Measurements from ENCODE around the gene DNALI1.
"Not testable (repeated sequence)": the region's sequence is repeated elsewhere in the genome, so short reads cannot be mapped to it uniquely, and the experiment has no call there.

DNALI1 gene

GRCh38 chr1:37556712-37557196 is at the start of gene DNALI1:
Gene DNALI1 (plus strand): TSS chr1:37556940. CDS start chr1:37556995, 55 bp downstream.
- DNase-seq (ENCODE audit: low read depth, low spot score): peak; percentile 71

- no peak for DNase-seq (ENCODE audit: low read depth, low spot score)
Measured at GRCh38 chr1:37509181-37509580, 47.6 kb upstream of the DNALI1 start.

- DNase-seq (ENCODE audit: low read depth, low spot score): no peak
Measured at GRCh38 chr1:37513795-37514349, 42.9 kb upstream of the DNALI1 start.

DNA sequence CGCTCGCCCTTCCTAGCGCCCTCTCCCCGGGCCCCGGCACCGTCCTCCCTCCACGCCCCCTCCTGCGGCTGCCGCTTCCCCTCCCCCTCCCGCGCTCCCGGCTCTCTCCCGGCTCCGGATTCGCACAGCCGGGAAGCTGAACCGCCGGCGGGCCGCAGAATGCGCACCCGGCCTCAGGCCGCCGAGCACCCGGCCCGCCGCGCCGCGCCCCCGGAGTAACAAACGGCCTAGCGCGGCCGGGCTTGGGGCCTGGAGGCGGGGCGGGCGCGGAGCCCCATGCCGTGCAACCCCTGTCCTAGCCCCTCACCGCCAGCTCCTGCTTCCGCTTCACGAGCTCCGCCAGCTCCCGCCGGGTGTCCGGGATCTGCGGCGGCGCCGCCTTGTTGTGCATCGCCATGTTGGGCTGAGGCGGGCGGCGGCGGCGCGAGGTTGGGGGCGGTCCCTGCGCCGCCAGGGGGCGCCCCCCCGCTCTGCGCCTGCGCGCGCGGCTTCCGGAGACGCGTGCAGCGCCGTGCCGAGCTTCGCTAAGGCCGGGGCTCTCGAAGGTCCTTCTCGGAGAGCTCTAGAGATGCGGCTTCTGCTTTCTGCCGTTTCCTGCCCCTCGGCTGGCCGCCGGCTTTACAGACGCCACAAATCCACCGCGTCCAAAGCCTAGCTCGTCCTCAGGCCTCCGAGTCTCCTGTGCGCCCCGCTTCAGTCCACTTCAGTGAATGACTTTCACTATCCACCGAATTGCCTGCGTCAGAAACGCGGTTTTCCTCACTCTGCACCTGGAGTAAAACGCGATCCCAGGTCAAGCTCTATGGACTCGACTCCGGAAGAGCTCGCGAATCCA is 42.2 kb upstream of the DNALI1 start, which contains the start of gene MEAF6:
TSS of gene MEAF6 (minus strand) at position 417 of the 835 bp plus-strand sequence. CDS start at position 397, 20 bp downstream.
- peak; percentile 47 for DNase-seq (ENCODE audit: low read depth, low spot score)

DNA sequence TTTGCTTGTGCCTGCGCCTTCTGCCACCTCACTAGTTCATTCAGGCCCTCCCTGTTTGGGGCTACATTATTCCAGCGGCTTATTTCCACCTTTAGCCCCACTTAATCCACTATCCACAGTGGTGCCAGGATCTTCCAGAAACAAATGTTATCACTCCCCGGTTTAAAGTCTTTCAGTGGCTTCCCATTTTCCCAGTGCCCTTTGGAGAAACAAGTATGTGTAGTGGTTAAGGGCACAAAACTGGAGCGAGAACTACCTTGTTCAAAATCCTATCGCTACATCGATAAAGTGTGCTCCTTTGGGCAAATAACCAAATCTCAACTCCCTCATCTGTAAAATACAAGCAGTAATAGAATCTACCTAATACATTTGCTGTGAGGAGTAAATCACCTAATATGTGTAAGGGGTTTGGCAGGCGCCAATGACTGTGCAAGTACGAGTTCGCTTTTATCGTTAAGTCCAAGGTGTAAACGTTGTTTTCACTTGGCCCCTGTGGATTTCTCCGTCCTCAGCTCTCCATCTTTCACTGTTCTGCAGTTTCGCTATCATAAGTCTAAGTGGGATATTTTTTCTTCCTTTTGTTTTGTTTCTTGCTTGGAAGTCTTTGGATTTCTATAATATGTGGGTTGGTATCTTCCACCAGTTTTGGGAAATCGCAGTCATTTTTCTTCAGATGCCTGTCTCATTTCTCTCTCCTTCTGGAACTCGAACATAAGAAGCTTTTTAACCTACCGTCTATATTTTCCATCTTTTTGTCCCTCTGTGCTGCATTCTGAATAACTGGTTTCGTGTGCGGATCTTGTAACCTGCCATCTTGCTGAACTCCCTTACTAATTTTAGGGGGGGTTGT is 41.3 kb upstream of the DNALI1 start:
- no peak for DNase-seq (ENCODE audit: low read depth, low spot score)

- DNase-seq (ENCODE audit: low read depth, low spot score): no peak
Measured at GRCh38 chr1:37517569-37517968, 39.2 kb upstream of the DNALI1 start.

DNA sequence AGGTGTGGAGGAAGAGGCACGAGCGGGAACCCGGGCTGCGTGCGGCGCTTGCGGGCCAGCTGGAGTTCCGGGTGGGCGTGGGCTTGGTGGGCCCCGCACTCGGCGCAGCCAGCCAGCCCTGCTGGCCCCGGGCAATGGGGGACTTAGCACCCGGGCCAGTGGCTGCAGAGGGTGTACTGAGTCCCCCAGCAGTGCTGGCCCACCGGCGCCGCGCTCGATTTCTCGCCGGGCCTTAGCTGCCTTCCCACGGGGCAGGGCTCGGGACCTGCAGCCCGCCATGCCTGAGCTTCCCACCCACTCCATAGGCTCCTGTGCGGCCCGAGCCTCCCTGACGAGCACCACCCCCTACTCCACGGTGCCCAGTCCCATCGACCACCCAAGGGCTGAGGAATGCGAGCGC is 38.5 kb upstream of the DNALI1 start:
- DNase-seq (ENCODE audit: low read depth, low spot score): not testable (repeated sequence)

- not testable (repeated sequence) for DNase-seq (ENCODE audit: low read depth, low spot score)
Measured at GRCh38 chr1:37518929-37519328, 37.8 kb upstream of the DNALI1 start.

- DNase-seq (ENCODE audit: low read depth, low spot score): no peak
Measured at GRCh38 chr1:37519613-37520012, 37.1 kb upstream of the DNALI1 start.

- not testable (repeated sequence) for DNase-seq (ENCODE audit: low read depth, low spot score)
Measured at GRCh38 chr1:37529888-37530287, 26.9 kb upstream of the DNALI1 start.

DNA sequence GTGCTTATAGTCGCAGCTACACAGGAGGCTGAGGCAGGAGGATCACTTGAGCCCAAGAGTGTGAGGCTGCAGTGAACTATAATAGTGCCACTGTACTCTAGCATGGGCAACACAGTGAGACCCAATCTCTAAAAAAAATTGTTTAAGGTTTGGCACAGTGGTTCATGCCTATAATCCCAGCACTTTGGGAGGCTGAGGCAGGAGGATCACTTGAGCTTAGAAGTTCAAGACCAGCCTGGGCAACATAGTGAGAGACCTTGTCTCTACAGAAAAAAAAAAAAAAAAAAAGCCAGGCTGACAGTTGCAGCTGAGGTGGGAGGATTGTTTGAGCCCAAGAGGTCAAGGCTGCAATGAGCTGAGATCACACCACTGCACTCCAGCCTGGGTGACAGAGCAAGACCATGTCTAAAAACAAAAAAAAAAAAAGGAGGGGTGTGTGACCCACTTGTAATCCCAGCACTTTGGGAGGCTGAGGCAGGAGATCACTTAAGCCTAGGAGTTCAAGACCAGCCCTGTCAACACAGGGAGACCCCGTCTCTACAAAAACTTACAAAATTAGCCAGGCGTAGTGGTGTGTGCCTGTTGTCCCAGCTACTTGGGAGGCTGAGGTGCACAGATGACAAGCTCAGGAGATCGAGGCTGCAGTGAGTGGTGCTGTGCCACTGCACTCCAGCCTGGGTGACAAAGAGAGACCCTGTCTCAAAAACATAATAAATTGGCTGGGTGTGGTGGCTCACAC is 24.2 kb upstream of the DNALI1 start:
- DNase-seq (ENCODE audit: low read depth, low spot score): not testable (repeated sequence)

GRCh38 chr1:37533317-37534093 is 23.2 kb upstream of the DNALI1 start:
- no peak for DNase-seq (ENCODE audit: low read depth, low spot score)

DNA sequence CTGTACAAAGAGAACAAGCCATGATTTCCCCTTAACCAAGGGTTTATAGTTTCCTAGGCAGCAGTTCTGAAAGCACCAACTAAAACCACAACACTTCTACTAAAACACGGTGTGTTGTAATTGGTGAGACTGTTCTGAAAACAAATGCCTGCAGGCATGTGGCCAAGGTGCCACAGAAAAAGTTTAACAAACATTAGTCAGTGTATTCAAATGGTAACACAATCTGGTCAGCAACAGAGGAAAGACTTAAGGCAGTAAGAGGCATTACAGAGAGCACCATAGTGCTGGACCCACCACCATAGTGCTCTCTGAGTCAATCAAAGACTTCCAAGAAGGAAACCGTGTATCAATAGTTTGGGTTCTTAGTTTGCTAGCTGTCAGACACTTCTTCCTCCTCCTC is 19.4 kb upstream of the DNALI1 start:
- DNase-seq (ENCODE audit: low read depth, low spot score): no peak

GRCh38 chr1:37539154-37539553 is 17.6 kb upstream of the DNALI1 start:
- not testable (repeated sequence) for DNase-seq (ENCODE audit: low read depth, low spot score)

DNA sequence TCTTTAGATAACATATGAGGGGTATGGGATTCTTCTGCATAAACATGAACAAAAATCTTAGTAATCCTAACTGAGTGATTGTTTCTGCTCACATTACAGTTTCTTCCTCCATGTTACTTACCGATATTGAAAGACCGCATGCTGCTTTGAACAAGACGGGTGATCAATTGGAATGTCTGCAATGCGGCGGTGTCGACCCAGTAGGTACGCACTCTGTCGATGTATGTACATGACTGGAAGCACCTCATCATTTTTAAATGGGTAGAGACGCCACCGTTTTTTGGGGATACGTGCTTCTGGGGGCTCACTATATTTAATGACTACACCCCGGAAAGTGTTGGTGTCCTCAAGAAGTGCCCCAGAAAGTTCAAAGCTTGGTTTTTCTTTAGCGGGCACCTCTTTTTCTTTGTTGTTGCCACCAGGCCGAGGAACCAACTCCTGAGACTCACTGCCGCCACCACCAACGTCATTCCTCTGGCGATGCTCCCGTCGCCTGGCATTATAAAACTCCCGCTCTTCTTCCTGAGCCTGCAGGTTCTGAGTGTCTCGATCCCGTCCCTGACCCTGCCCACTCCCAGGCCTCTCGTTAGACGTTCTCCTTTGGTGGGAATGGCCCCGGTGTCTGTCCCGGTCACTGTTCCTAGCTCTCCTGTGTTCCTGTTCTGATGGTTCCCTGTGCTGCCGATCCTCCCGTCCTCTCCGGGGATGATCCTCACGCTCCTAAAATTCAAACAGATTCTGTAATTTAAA is 16.5 kb upstream of the DNALI1 start:
- no peak for DNase-seq (ENCODE audit: low read depth, low spot score)

DNA sequence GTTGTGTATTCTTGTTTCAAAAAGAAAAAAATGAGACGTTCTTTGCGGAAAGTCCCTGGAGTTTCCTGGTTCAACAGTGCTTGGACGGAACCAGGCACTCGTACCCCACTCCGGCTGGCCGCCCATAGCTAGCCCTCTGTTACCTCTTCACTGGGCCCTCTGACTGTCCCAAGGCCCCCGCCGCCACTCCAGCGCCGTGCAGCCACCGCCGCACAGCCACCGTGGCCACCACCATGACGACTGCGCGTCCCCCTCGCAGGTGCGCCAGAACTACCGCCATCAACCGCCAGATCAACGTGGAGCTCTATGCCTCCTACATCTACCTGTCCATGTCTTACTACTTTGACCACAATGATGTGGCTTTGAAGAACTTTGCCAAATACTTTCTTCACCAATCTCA is 12.2 kb upstream of the DNALI1 start:
- no peak for DNase-seq (ENCODE audit: low read depth, low spot score)

DNA sequence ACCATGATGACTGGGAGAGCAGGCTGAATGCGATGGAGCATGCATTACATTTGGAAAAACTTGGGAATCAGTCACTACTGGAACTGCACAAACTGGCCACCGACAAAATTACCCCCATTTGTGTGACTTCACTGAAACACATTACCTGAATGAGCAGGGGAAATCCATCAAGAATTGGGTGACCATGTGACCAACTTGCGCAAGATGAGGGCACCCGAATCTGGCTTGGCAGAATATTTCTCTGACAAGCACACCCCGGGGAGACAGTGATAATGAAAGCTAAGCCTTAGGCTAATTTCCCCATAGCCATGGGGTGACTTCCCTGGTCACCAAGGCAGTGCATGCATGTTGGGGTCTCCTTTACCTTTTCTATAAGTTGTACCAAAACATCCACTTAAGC is 11.7 kb upstream of the DNALI1 start:
- DNase-seq (ENCODE audit: low read depth, low spot score): no peak

DNA sequence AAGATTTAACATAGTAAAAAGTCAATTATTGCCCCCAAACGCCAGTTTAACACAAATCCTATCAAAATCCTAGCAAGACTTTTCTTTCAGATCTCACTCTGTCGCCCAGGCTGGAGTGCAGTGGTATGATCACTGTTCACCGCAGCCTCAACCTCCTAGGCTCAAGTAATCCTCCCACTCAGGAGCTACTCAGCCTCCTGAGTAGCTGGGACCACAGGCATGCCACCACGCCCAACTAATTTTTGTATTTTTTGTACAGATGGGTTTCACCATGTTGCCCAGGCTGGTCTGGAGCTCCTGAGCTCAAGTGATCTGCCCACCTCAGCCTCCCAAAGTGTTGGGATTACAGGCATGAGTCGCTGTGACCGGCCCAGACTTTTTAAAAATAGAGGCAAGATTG is 7.4 kb upstream of the DNALI1 start:
- DNase-seq (ENCODE audit: low read depth, low spot score): no peak

DNA sequence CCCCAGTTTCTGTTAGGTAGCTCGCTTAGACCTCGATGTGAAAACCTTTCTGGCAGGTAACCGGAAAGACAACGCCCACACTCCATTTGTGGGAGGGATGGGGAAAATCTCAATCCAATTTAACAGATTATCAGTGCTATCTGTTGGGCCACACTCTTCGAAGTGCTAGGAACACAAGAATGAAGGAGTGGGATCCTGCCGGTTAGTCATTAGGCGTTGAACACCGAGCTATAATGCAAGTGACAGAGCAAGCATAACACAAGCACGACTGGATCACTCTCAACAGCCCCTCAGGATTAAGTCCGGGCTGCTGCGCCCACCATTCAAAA is 3.2 kb upstream of the DNALI1 start:
- no peak for DNase-seq (ENCODE audit: low read depth, low spot score)

Data from brain pericyte (primary cell).